IMR-90 (cell line): ENCODE measurements around the gene ITPK1. TPM values are rescaled to one million over a fixed set of nuclear protein-coding genes. Genes with fewer than 3 reads are reported as not detected.
"Not testable (repeated sequence)": the region's sequence is repeated elsewhere in the genome, so short reads cannot be mapped to it uniquely, and the experiment has no call there.

Source experiments
- ATAC-seq: fragments of 200-7000 bp; cut with Tn5 transposase; 2 replicates; pipeline ENCODE4 v1.9.1; 2020; ENCODE audit warnings: low read depth, mild to moderate bottlenecking, moderate library complexity
- BruUV-seq: library from RNA; stranded (reverse); fragments of 400-500 nt; replicated peaks from 2 replicates; lab custom pipeline; 2021; lab: Mats Ljungman, UMichigan
- CTCF ChIA-PET: fragments of 300-600 bp; formaldehyde crosslinking; extraction: SDS; loops from one replicate; lab custom pipeline; 2021; ENCODE audit warnings: antibody characterized with exemption; lab: Yijun Ruan, JAX
- POLR2A ChIA-PET: fragments of 300-600 bp; sonication (Branson Sonifier 250); formaldehyde crosslinking; loops from one replicate; lab custom pipeline; 2022; ENCODE audit warnings: antibody characterized with exemption; ENCODE audit not compliant: unreplicated experiment; lab: Charles Lee
- DNase-seq: peaks from one replicate; pipeline ENCODE4 v3.0.0; 2013
- H2AFZ ChIP-seq: replicated peaks from 2 replicates; pipeline ENCODE3; 2013; ENCODE audit warnings: low read length, mild to moderate bottlenecking; ENCODE audit not compliant: poor library complexity
- H2AK5ac ChIP-seq: 2 replicates; pipeline ENCODE4 v1.6.1; 2013; ENCODE audit warnings: low read depth, low read length, inconsistent platforms
- H2AK9ac ChIP-seq: replicated peaks from 2 replicates; pipeline ENCODE3; 2013; ENCODE audit warnings: mild to moderate bottlenecking, low read depth, low read length, moderate library complexity; ENCODE audit not compliant: poor library complexity
- H2BK120ac ChIP-seq: 2 replicates; pipeline ENCODE4 v1.6.1; 2013; ENCODE audit warnings: low read depth, low read length, inconsistent platforms
- H2BK15ac ChIP-seq: 3 replicates; pipeline ENCODE4 v1.6.1; 2013; ENCODE audit warnings: low read depth, low read length, inconsistent platforms
- H2BK20ac ChIP-seq: 2 replicates; pipeline ENCODE4 v1.6.1; 2013; ENCODE audit warnings: low read depth, mild to moderate bottlenecking, inconsistent platforms, low read length, moderate library complexity
- H2BK5ac ChIP-seq: 2 replicates; pipeline ENCODE4 v1.6.1; 2013; ENCODE audit warnings: mild to moderate bottlenecking, low read depth, low read length, inconsistent platforms; ENCODE audit not compliant: poor library complexity, severe bottlenecking
- H3K14ac ChIP-seq: replicated peaks from 2 replicates; pipeline ENCODE4 v1.6.1; 2013; ENCODE audit warnings: low read depth, low read length, inconsistent platforms
- H3K18ac ChIP-seq: 2 replicates; pipeline ENCODE4 v1.6.1; 2013; ENCODE audit warnings: low read depth, low read length, control low read depth
- H3K23ac ChIP-seq: 2 replicates; pipeline ENCODE4 v1.6.1; 2013; ENCODE audit warnings: low read depth, low read length, inconsistent platforms
- H3K27ac ChIP-seq: 2 replicates; pipeline ENCODE4 v1.5.1; 2013; ENCODE audit warnings: mild to moderate bottlenecking, control low read depth, low read length; ENCODE audit not compliant: insufficient read depth
- H3K27me3 ChIP-seq: 2 replicates; pipeline ENCODE4 v1.6.1; 2013; ENCODE audit warnings: low read length; ENCODE audit not compliant: control insufficient read depth, insufficient read depth
- H3K36me3 ChIP-seq: 2 replicates; pipeline ENCODE4 v1.6.1; 2013; ENCODE audit warnings: low read length, mixed read lengths; ENCODE audit not compliant: control insufficient read depth, insufficient read depth
- H3K4ac ChIP-seq: 2 replicates; pipeline ENCODE4 v1.6.1; 2013; ENCODE audit warnings: low read depth, low read length, inconsistent platforms
- H3K4me1 ChIP-seq: 2 replicates; pipeline ENCODE4 v1.6.1; 2013; ENCODE audit warnings: low read length, mixed read lengths; ENCODE audit not compliant: control insufficient read depth, insufficient read depth
- H3K4me2 ChIP-seq: 2 replicates; pipeline ENCODE4 v1.6.1; 2013; ENCODE audit warnings: low read depth, mild to moderate bottlenecking, control low read depth, low read length, moderate library complexity
- H3K4me3 ChIP-seq: 2 replicates; pipeline ENCODE4 v1.5.1; 2013; ENCODE audit warnings: low read depth, mild to moderate bottlenecking, control low read depth, low read length, moderate library complexity; ENCODE audit not compliant: insufficient read depth
- H3K56ac ChIP-seq: 2 replicates; pipeline ENCODE4 v1.6.1; 2013; ENCODE audit warnings: low read length, inconsistent platforms; ENCODE audit not compliant: insufficient read depth; ENCODE audit errors: extremely low read depth
- H3K79me1 ChIP-seq, 2 experiments: 2 replicates each; pipeline ENCODE4 v1.6.1; 2013; ENCODE audit warnings: low read length in 2 of 2, inconsistent platforms in 1 of 2, low read depth in 1 of 2
- H3K9ac ChIP-seq: 2 replicates; pipeline ENCODE4 v1.6.1; 2013; ENCODE audit warnings: low read depth, low read length, control low read depth
- H3K9me1 ChIP-seq: 2 replicates; pipeline ENCODE4 v1.6.1; 2013; ENCODE audit warnings: low read length, inconsistent platforms; ENCODE audit not compliant: insufficient read depth
- H3K9me3 ChIP-seq: 2 replicates; pipeline ENCODE4 v1.6.1; 2013; ENCODE audit warnings: low read length; ENCODE audit not compliant: control insufficient read depth, insufficient read depth
- H4K20me1 ChIP-seq: 2 replicates; pipeline ENCODE4 v1.6.1; 2013; ENCODE audit warnings: low read length, inconsistent platforms; ENCODE audit not compliant: insufficient read depth
- H4K5ac ChIP-seq: 2 replicates; pipeline ENCODE4 v1.6.1; 2013; ENCODE audit warnings: mild to moderate bottlenecking, low read depth, low read length, control low read depth
- H4K8ac ChIP-seq, 2 experiments: 2 replicates each; pipeline ENCODE4 v1.6.1; 2013; ENCODE audit warnings: low read depth in 2 of 2, low read length in 2 of 2, control low read depth in 1 of 2, inconsistent platforms in 1 of 2
- H4K91ac ChIP-seq: 2 replicates; pipeline ENCODE4 v1.6.1; 2013; ENCODE audit warnings: low read depth, low read length, inconsistent platforms; ENCODE audit not compliant: insufficient read depth
- CTCF ChIP-seq: conservative IDR thresholded peaks from 2 replicates; pipeline ENCODE4 v1.5.1; 2012; ENCODE audit warnings: mild to moderate bottlenecking, low read depth, low read length, improper control_type of control experiment
- FOS ChIP-seq: fragments of 150-350 bp; IDR thresholded peaks from 2 replicates; pipeline ENCODE4 v1.6.1; 2016; ENCODE audit warnings: low read depth, low read length
- WGBS, 2 experiments: methylation state at CpG; one replicate each; pipeline versions ENCODE4 v1.1.5 to v1.1.7; 2013; ENCODE audit warnings: missing lambda C conversion rate in 2 of 2; ENCODE audit not compliant: insufficient read length in 1 of 2; ENCODE audit errors: extremely low coverage in 2 of 2; 5-methylcytosine and 5-hydroxymethylcytosine counted together
- dilution Hi-C: fragments of 300-500 bp; cut with HindIII; formaldehyde crosslinking; loops from one replicate; pipeline ENCODE4 v1.14.3; 2018; ENCODE audit warnings: low sequenced_read_pairs; ENCODE audit not compliant: unreplicated experiment
- in situ Hi-C: fragments of 300-500 bp; cut with MboI; formaldehyde crosslinking; loops from 3 replicates; pipeline ENCODE4 v1.14.3; 2019; ENCODE audit warnings: low sequenced_read_pairs, inconsistent platforms, mixed read lengths
- intact Hi-C: fragments of 100-400 bp; cut with micrococcal nuclease; formaldehyde crosslinking; loops from 2 replicates; pipeline ENCODE4 v1.10.0; 2022
- polyA plus RNA-seq, 3 experiments: library from polyadenylated mRNA; depleted of rRNA; stranded (reverse); fragments of >200 nt; gene quantifications; 2 replicates each; pipeline ENCODE4 v1.2.3, GENCODE V29; 2012; ENCODE audit warnings: low replicate concordance in 1 of 3
- total RNA-seq: library from RNA; depleted of rRNA; stranded (reverse); fragments of >200 nt; gene quantifications from 2 replicates; pipeline ENCODE4 v1.2.3, GENCODE V29; 2012

The ITPK1 gene
- total and polyA plus RNA-seq, 2 of the 4 experiments (the other 2 are of a cell fraction) = 21.7 to 26.9 TPM

GRCh38 chr14:93112891-93113677 lies 2.6 kb downstream of the ITPK1 start (continued):
- peak; percentile 83 for TF ChIP-seq CTCF
- TF ChIP-seq FOS = no peak

- H3K9me1 ChIP-seq, H3K23ac ChIP-seq, H3K4me2 ChIP-seq, H3K27me3 ChIP-seq, H2BK120ac ChIP-seq, H2AK5ac ChIP-seq, H3K79me1 ChIP-seq, H2AFZ ChIP-seq, H2BK15ac ChIP-seq, CTCF ChIA-PET, dilution Hi-C loops, H4K5ac ChIP-seq, DNase-seq, H2BK5ac ChIP-seq, H2BK20ac ChIP-seq, H4K91ac ChIP-seq, H3K36me3 ChIP-seq, in situ Hi-C loops, H4K8ac ChIP-seq, ATAC-seq, H3K27ac ChIP-seq, BruUV-seq, H3K14ac ChIP-seq, H3K4ac ChIP-seq, H2AK9ac ChIP-seq, H3K18ac ChIP-seq, H3K4me3 ChIP-seq, POLR2A ChIA-PET, H3K9me3 ChIP-seq, H3K9ac ChIP-seq, H4K20me1 ChIP-seq, H3K56ac ChIP-seq: not testable (repeated sequence)
- intact Hi-C loops = loop anchor here (5.0 kb wide), 3 partner anchors 79 to 431 kb away; partner anchors contain the start of gene BTBD7
- peaks cover 13% of the 10 kb centered on the region for H3K4me1 ChIP-seq
- no CpG with 5 or more reads among the region's 8 CpGs for WGBS, 2 experiments
These were observed 4.2 kb downstream of the ITPK1 start for GRCh38 chr14:93111541-93111940.
